Naive B cell (primary cell): ENCODE measurements around the gene MR1. TPM values are rescaled to one million over a fixed set of nuclear protein-coding genes. Genes with fewer than 3 reads are reported as not detected.
"Not testable (repeated sequence)": the region's sequence is repeated elsewhere in the genome, so short reads cannot be mapped to it uniquely, and the experiment has no call there.

Experiments used
- ATAC-seq, 2 donors: fragments of 150-1000 bp; cut with Tn5 transposase; 2 replicates each; pipeline ENCODE4 v1.10.0; 2021; ENCODE audit warnings: low read depth in 2 of 2, mild to moderate bottlenecking in 2 of 2, moderate library complexity in 2 of 2
- DNase-seq: peaks from one replicate; pipeline ENCODE4 v3.0.0; 2022
- H3K27ac Mint-ChIP-seq, 6 donors: one replicate each; pipeline ENCODE4 v1.8.0; 2020 to 2022; ENCODE audit warnings: mild to moderate bottlenecking in 6 of 6, mixed read lengths in 6 of 6, moderate library complexity in 5 of 6, inconsistent platforms in 2 of 6
- H3K27me3 Mint-ChIP-seq, 3 donors: one replicate each; pipeline ENCODE4 v1.8.0; 2021 to 2022; ENCODE audit warnings: mixed read lengths in 3 of 3, mild to moderate bottlenecking in 1 of 3
- H3K36me3 Mint-ChIP-seq, 2 donors: one replicate each; pipeline ENCODE4 v1.8.0; 2020 to 2022; ENCODE audit warnings: mixed read lengths in 2 of 2, inconsistent platforms in 1 of 2, mild to moderate bottlenecking in 1 of 2
- H3K4me1 Mint-ChIP-seq, 3 donors: one replicate each; pipeline ENCODE4 v1.8.0; 2020 to 2022; ENCODE audit warnings: mixed read lengths in 3 of 3, inconsistent platforms in 1 of 3, mild to moderate bottlenecking in 1 of 3, moderate library complexity in 1 of 3
- H3K4me3 Mint-ChIP-seq, 8 donors: one replicate each; pipeline ENCODE4 v1.8.0; 2020 to 2022; ENCODE audit warnings: mild to moderate bottlenecking in 8 of 8, mixed read lengths in 8 of 8, moderate library complexity in 8 of 8, inconsistent platforms in 2 of 8
- H3K9me3 Mint-ChIP-seq, 7 donors: one replicate each; pipeline ENCODE4 v1.8.0; 2020 to 2022; ENCODE audit warnings: mixed read lengths in 7 of 7, mild to moderate bottlenecking in 5 of 7, inconsistent platforms in 2 of 7, moderate library complexity in 1 of 7
- polyA plus RNA-seq, 6 donors: library from polyadenylated mRNA; unstranded; fragments of 300-500 nt; fragmentation: Illumina TruSeq; gene quantifications; one replicate each; pipeline ENCODE4 v1.2.3, GENCODE V29; 2021; ENCODE audit warnings: low read depth in 6 of 6

The MR1 gene
- polyA plus RNA-seq, 6 donors from 2014 or later = 23.1 to 41.5 (median 33.4) TPM

GRCh38 chr1:181037386-181037785 lies 3.6 kb downstream of the MR1 start:
- peak overlapping the region in 1 of 8 donors; percentile 98 for H3K4me3 Mint-ChIP-seq
- peaks cover 0 to 13% of the 10 kb centered on the region in 2 donors for H3K36me3 Mint-ChIP-seq
- H3K9me3 Mint-ChIP-seq = no peaks in the 10 kb centered on the region
- DNase-seq = no peak
- peaks cover 73 to 83% (median 76%) of the 10 kb centered on the region in 3 donors for H3K4me1 Mint-ChIP-seq
- no peaks in the 10 kb centered on the region for H3K27me3 Mint-ChIP-seq
- no peak for ATAC-seq
- H3K27ac Mint-ChIP-seq = no peak overlapping the region

GRCh38 chr1:181038399-181038873 lies 4.7 kb downstream of the MR1 start:
- Mint-ChIP-seq H3K27me3 (no peaks in the 10 kb centered on the region), H3K4me3 (peak overlapping the region in 2 of 8 donors; percentile 63 to 79), H3K4me1 (peaks cover 64 to 78% (median 70%) of the 10 kb centered on the region in 3 donors), H3K9me3 (no peaks in the 10 kb centered on the region), H3K27ac (peak overlapping the region in 3 of 6 donors; percentile 36 to 89 (median 63)), H3K36me3 (peaks cover 0 to 13% of the 10 kb centered on the region in 2 donors)
- DNase-seq (peak; percentile 50), ATAC-seq (peak; percentile 31 to 46)

GRCh38 chr1:181040284-181040865 lies 6.6 kb downstream of the MR1 start:
- Mint-ChIP-seq H3K27me3 (no peaks in the 10 kb centered on the region), H3K27ac (peak overlapping the region in 3 of 6 donors; percentile 55 to 60 (median 57)), H3K4me1 (peaks cover 50 to 60% (median 55%) of the 10 kb centered on the region in 3 donors), H3K36me3 (peaks cover 8 to 13% of the 10 kb centered on the region in 2 donors), H3K4me3 (no peak overlapping the region), H3K9me3 (no peaks in the 10 kb centered on the region)
- ATAC-seq (no peak), DNase-seq (no peak)

GRCh38 chr1:181043025-181043888 lies 9.5 kb downstream of the MR1 start:
- ATAC-seq (no peak), DNase-seq (no peak)
- Mint-ChIP-seq H3K4me3 (no peak overlapping the region), H3K9me3 (no peaks in the 10 kb centered on the region), H3K27ac (peak overlapping the region in 2 of 6 donors; percentile 18 to 24), H3K27me3 (no peaks in the 10 kb centered on the region), H3K4me1 (peaks cover 28 to 33% (median 32%) of the 10 kb centered on the region in 3 donors), H3K36me3 (peaks cover 8 to 14% of the 10 kb centered on the region in 2 donors)

GRCh38 chr1:181044449-181044966 lies 10.7 kb downstream of the MR1 start:
- DNase-seq = no peak
- H3K4me3 Mint-ChIP-seq = peak overlapping the region in 1 of 8 donors; percentile 7
- H3K36me3 Mint-ChIP-seq = peaks cover 8 to 10% of the 10 kb centered on the region in 2 donors
- no peaks in the 10 kb centered on the region for H3K27me3 Mint-ChIP-seq
- no peak for ATAC-seq
- peak overlapping the region in 2 of 6 donors; percentile 11 to 76 for H3K27ac Mint-ChIP-seq
- no peaks in the 10 kb centered on the region for H3K9me3 Mint-ChIP-seq
- peaks cover 20 to 36% (median 32%) of the 10 kb centered on the region in 3 donors for H3K4me1 Mint-ChIP-seq

- not testable (repeated sequence) for H3K27me3 Mint-ChIP-seq, H3K27ac Mint-ChIP-seq, H3K4me3 Mint-ChIP-seq, H3K9me3 Mint-ChIP-seq, DNase-seq, ATAC-seq
- Mint-ChIP-seq H3K4me1 (peaks cover 12 to 29% (median 26%) of the 10 kb centered on the region in 3 donors), H3K36me3 (peaks cover 8 to 13% of the 10 kb centered on the region in 2 donors)
These were observed 12.2 kb downstream of the MR1 start for GRCh38 chr1:181045946-181046345.

- H3K4me1 Mint-ChIP-seq = peaks cover 4 to 14% (median 12%) of the 10 kb centered on the region in 3 donors
- no peak for ATAC-seq
- H3K4me3 Mint-ChIP-seq = peak overlapping the region in 2 of 8 donors; percentile 19 to 59
- H3K27ac Mint-ChIP-seq = peak overlapping the region in 1 of 6 donors; percentile 52
- DNase-seq = no peak
- H3K9me3 Mint-ChIP-seq = no peaks in the 10 kb centered on the region
- H3K36me3 Mint-ChIP-seq = peaks cover 14 to 19% of the 10 kb centered on the region in 2 donors
- H3K27me3 Mint-ChIP-seq = no peaks in the 10 kb centered on the region
These were observed 15.6 kb downstream of the MR1 start for GRCh38 chr1:181049378-181049777.

GRCh38 chr1:181050922-181051321 lies 17.1 kb downstream of the MR1 start:
- Mint-ChIP-seq H3K9me3 (no peaks in the 10 kb centered on the region), H3K4me1 (peaks cover 4 to 14% (median 12%) of the 10 kb centered on the region in 3 donors), H3K4me3 (no peak overlapping the region), H3K27me3 (no peaks in the 10 kb centered on the region), H3K27ac (peak overlapping the region in 4 of 6 donors; percentile 27 to 76 (median 36)), H3K36me3 (peaks cover 6 to 28% of the 10 kb centered on the region in 2 donors)
- ATAC-seq = no peak
- DNase-seq = no peak

GRCh38 chr1:181056560-181056959 lies 22.8 kb downstream of the MR1 start:
- Mint-ChIP-seq H3K4me1 (peaks cover 0 to 8% (median 6%) of the 10 kb centered on the region in 3 donors), H3K27ac (peak overlapping the region in 1 of 6 donors; percentile 68), H3K9me3 (peaks cover 3 to 14% (median 8%) of the 10 kb centered on the region in 7 donors), H3K36me3 (peaks cover 29 to 40% of the 10 kb centered on the region in 2 donors), H3K4me3 (no peak overlapping the region), H3K27me3 (no peaks in the 10 kb centered on the region)
- no peak for ATAC-seq
- DNase-seq = no peak

GRCh38 chr1:181057079-181057478 lies 23.3 kb downstream of the MR1 start:
- ATAC-seq (no peak), DNase-seq (no peak)
- H3K36me3 Mint-ChIP-seq = peaks cover 29 to 39% of the 10 kb centered on the region in 2 donors
- H3K27ac Mint-ChIP-seq = no peak overlapping the region
- H3K27me3 Mint-ChIP-seq = no peaks in the 10 kb centered on the region
- H3K4me3 Mint-ChIP-seq = no peak overlapping the region
- H3K4me1 Mint-ChIP-seq = peaks cover 4 to 12% (median 9%) of the 10 kb centered on the region in 3 donors
- H3K9me3 Mint-ChIP-seq = peaks cover 3 to 14% (median 8%) of the 10 kb centered on the region in 7 donors

- H3K36me3 Mint-ChIP-seq = peaks cover 23 to 39% of the 10 kb centered on the region in 2 donors
- H3K4me1 Mint-ChIP-seq = peaks cover 18 to 28% (median 21%) of the 10 kb centered on the region in 3 donors
- DNase-seq = no peak
- peak overlapping the region in 3 of 6 donors; percentile 29 to 76 (median 48) for H3K27ac Mint-ChIP-seq
- no peaks in the 10 kb centered on the region for H3K27me3 Mint-ChIP-seq
- H3K4me3 Mint-ChIP-seq = no peak overlapping the region
- peaks cover 3 to 14% (median 8%) of the 10 kb centered on the region in 7 donors for H3K9me3 Mint-ChIP-seq
- no peak for ATAC-seq
These were observed 25.7 kb downstream of the MR1 start for GRCh38 chr1:181059435-181059834.

- Mint-ChIP-seq H3K36me3 (peaks cover 23 to 37% of the 10 kb centered on the region in 2 donors), H3K27me3 (no peaks in the 10 kb centered on the region), H3K4me3 (no peak overlapping the region), H3K9me3 (peaks cover 3 to 14% (median 8%) of the 10 kb centered on the region in 7 donors), H3K27ac (peak overlapping the region in 1 of 6 donors; percentile 28), H3K4me1 (peaks cover 18 to 28% (median 21%) of the 10 kb centered on the region in 3 donors)
- no peak for DNase-seq
- ATAC-seq = no peak
These were observed 26.3 kb downstream of the MR1 start for GRCh38 chr1:181060066-181060465.

GRCh38 chr1:181060947-181061346 lies 27.2 kb downstream of the MR1 start:
- DNase-seq, ATAC-seq, H3K27me3 Mint-ChIP-seq: not testable (repeated sequence)
- H3K27ac Mint-ChIP-seq = peak overlapping the region in 1 of 6 donors; percentile 48
- peaks cover 3 to 14% (median 8%) of the 10 kb centered on the region in 7 donors for H3K9me3 Mint-ChIP-seq
- peaks cover 23 to 30% of the 10 kb centered on the region in 2 donors for H3K36me3 Mint-ChIP-seq
- H3K4me3 Mint-ChIP-seq = peak overlapping the region in 1 of 8 donors; percentile 22
- H3K4me1 Mint-ChIP-seq = peaks cover 18 to 28% (median 21%) of the 10 kb centered on the region in 3 donors
